IgD-negative memory B cell (primary cell): Measurements from ENCODE around the gene TOR1A. TPM values are rescaled to one million over a fixed set of nuclear protein-coding genes. Genes with fewer than 3 reads are reported as not detected.

ENCODE experiments used
- H3K27ac Mint-ChIP-seq, 3 donors: one replicate each; pipeline ENCODE4 v1.8.0; 2020 to 2022; ENCODE audit warnings: mild to moderate bottlenecking in 3 of 3, mixed read lengths in 3 of 3, moderate library complexity in 1 of 3
- H3K27me3 Mint-ChIP-seq: one replicate; pipeline ENCODE4 v1.8.0; 2021; ENCODE audit warnings: mixed read lengths
- H3K36me3 Mint-ChIP-seq: one replicate; pipeline ENCODE4 v1.8.0; 2020; ENCODE audit warnings: mild to moderate bottlenecking, mixed read lengths
- H3K4me1 Mint-ChIP-seq, 3 donors: one replicate each; pipeline ENCODE4 v1.8.0; 2020 to 2022; ENCODE audit warnings: mixed read lengths in 3 of 3, mild to moderate bottlenecking in 1 of 3
- H3K4me3 Mint-ChIP-seq, 4 donors: one replicate each; pipeline ENCODE4 v1.8.0; 2020 to 2022; ENCODE audit warnings: mild to moderate bottlenecking in 4 of 4, mixed read lengths in 4 of 4, moderate library complexity in 3 of 4
- H3K9me3 Mint-ChIP-seq, 3 donors: one replicate each; pipeline ENCODE4 v1.8.0; 2020 to 2021; ENCODE audit warnings: mixed read lengths in 3 of 3, mild to moderate bottlenecking in 1 of 3
- polyA plus RNA-seq: library from polyadenylated mRNA; unstranded; fragments of 300-500 nt; fragmentation: Illumina TruSeq; gene quantifications from one replicate; pipeline ENCODE4 v1.2.3, GENCODE V29; 2021

TOR1A gene
- polyA plus RNA-seq, 1 donor from 2014 or later, result 56.8 TPM

DNA sequence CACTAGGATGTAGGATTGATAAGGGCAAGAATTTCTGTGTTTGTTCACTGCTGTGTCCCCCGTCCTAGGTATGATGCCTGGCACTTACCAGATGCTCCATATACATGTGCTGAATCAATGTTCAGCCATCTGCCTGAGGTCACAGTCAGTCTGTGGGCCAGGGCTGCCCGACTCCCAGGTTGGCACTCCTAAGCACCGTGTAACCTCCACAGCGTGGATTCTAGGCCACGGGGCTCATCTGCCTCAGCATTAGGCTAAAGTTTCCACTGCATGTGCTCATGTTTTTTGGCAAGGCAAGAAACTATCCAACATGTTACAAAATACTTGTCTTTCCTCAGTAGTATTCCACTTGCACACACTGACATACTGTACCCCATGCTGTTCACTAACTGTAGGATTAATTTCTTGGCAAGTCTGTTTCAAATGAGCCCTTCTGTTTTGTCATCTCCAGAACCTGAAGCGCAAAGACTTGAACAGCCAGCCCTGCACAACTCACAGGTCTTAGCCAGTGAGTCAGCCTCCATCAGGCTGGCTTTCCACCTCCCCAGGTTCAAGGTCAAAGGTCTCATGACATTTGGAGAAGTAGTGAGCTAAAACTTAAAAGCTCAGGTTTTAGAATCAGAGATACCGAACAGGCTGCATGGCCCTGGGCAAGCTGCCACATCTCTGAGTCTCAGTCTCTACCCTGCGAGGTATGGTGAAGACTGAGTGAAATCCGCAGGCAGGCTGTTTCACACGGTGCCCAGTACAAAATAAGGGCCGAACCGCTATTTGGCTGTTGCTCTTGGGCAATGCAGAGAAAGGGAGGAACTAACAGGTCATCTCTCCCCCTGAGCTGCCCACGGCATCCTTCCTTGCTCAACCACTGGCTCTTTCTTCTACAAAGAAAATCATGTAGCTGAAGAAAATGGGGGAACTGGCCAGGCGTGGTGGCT lies 7.2 kb downstream of the TOR1A start:
- Mint-ChIP-seq H3K27ac (no peak overlapping the region), H3K36me3 (peaks cover 2% of the 10 kb centered on the region), H3K4me3 (peak overlapping the region in 1 of 4 donors; percentile 70)

DNA sequence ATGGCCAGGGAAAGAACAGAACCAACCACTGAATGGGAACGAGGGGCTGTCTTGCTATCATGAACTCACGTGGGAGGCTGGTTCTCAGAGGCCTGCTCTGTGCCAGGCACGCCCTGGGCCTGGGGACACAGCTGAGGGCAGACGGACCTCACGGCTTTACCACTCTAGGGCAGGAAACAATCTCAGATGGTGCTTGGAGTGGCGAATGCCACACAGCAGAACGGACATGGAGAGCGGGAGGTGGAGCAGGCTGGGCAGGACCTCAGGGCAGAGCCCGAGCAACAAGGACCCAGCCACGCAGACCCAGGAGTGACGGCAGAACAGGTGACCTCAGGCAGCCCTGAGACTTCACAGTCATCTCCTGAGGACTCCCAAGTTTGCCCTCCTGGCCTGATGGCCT lies 8.7 kb downstream of the TOR1A start:
- no peaks in the 10 kb centered on the region for H3K27me3 Mint-ChIP-seq
- H3K36me3 Mint-ChIP-seq, result peaks cover 2% of the 10 kb centered on the region
- H3K4me1 Mint-ChIP-seq, result peaks cover 7 to 9% (median 8%) of the 10 kb centered on the region in 3 donors
- no peak overlapping the region for H3K27ac Mint-ChIP-seq
- H3K4me3 Mint-ChIP-seq, result no peak overlapping the region
- H3K9me3 Mint-ChIP-seq, result no peaks in the 10 kb centered on the region

More for the DNA sequence above, 7.2 kb downstream of the TOR1A start:
- H3K9me3 Mint-ChIP-seq, result no peaks in the 10 kb centered on the region
- H3K4me1 Mint-ChIP-seq, result peaks cover 4 to 6% (median 5%) of the 10 kb centered on the region in 3 donors
- no peaks in the 10 kb centered on the region for H3K27me3 Mint-ChIP-seq

DNA sequence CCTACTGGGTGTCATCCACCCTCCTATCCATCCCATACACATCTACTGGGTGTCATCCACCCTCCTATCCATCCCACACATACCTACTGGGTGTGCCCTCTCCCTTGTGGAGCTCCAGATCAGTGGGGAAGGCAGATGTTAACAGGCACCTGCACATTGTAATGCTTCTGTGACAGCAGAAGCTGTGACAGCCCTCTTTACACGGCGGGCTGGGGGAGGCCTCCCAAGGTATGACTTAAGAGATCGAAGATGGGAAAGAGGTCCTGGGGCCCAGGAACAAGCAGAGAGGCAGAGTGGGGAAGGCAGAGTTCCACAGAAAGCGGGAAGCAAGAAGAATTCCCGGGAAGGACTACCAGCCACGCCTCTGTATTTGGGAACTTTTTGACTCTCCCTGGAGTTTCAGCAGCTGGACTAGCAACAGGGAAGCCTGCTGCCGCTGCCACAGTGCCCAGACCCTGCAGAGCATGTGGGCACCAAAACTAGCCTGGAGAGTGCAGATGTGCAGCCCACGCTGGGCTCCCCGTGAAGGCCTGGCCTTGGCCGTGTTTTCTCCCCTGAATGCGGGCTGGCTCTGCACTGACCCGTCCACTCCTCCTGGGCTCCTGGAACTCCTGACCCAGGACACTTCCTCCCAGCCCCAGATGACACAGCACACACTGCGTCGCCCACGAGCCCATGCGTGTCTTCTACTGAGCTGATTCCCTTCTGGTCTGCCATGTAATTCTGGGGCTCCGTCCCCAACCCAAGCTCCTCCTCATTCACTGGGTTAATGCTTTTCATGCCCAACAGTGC lies 9.3 kb downstream of the TOR1A start:
- H3K27ac Mint-ChIP-seq, result peak overlapping the region in 1 of 3 donors; percentile 87
- no peaks in the 10 kb centered on the region for H3K27me3 Mint-ChIP-seq
- peaks cover 7 to 9% (median 9%) of the 10 kb centered on the region in 3 donors for H3K4me1 Mint-ChIP-seq
- H3K36me3 Mint-ChIP-seq, result peaks cover 2% of the 10 kb centered on the region
- H3K9me3 Mint-ChIP-seq, result no peaks in the 10 kb centered on the region
- H3K4me3 Mint-ChIP-seq, result no peak overlapping the region

DNA sequence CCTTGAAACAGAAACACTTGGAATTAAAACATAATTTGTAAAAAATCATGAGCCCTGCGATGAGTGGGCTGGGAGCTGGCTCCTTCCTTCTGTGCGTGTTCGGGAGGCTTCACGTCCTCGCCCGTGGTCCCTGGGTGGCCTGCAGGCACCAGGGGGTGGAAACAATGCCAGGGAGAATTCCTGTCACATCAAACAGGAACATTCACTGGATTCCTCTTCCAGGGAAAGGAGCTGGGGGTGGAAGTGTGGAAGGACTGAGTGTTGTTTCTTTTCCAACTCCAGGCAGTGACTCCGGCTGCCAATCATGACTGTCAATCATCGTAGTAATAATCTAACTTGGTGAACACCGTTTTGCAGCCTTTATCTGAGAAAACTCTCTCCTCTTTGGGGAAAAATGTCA lies 10.3 kb downstream of the TOR1A start:
- no peaks in the 10 kb centered on the region for H3K9me3 Mint-ChIP-seq
- no peak overlapping the region for H3K27ac Mint-ChIP-seq
- H3K4me1 Mint-ChIP-seq, result peaks cover 9 to 10% (median 9%) of the 10 kb centered on the region in 3 donors
- H3K36me3 Mint-ChIP-seq, result peaks cover 2% of the 10 kb centered on the region
- H3K27me3 Mint-ChIP-seq, result no peaks in the 10 kb centered on the region
- no peak overlapping the region for H3K4me3 Mint-ChIP-seq

DNA sequence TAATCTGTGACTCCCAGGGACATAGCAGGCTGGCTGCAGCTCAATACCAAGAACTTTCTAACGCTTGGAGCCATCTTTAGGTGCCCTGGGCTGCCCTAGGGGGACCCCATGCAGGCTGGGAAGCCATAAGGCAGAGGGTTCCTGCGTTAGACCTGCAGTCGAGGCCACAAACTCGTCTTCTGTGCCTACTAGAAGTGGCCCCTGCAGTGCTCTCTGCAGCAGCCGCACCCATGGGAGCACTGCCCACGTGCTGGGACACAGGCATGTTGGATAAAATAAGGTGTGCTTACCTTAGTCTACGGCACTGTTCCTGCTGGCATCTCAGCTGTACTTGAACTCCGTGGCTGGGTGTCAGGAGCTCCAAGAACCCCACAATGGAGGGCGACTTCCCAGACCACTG lies 11.6 kb downstream of the TOR1A start:
- peak overlapping the region in 1 of 4 donors; percentile 47 for H3K4me3 Mint-ChIP-seq
- peaks cover 9 to 10% (median 9%) of the 10 kb centered on the region in 3 donors for H3K4me1 Mint-ChIP-seq
- no peaks in the 10 kb centered on the region for H3K27me3 Mint-ChIP-seq
- H3K27ac Mint-ChIP-seq, result no peak overlapping the region
- no peaks in the 10 kb centered on the region for H3K9me3 Mint-ChIP-seq
- no peaks in the 10 kb centered on the region for H3K36me3 Mint-ChIP-seq

DNA sequence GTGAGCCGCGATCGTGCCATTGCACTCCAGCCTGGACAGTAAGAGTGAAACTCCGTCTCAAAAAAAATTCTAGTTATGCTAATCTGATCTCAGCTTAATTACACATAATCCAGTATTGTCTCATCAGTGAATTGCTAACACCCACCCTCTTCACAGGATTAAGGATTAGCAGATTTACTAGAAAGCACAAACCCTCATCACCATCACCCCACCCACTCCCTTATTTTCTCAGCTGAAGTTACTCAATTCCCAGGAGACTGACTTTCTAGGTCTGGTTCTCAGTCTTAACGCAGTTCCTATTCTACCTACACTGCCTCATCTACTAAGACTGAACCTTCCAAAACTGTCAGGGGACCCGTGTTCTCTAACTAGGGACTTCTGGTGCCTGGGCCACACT lies 12.0 kb downstream of the TOR1A start:
- Mint-ChIP-seq H3K27me3 (no peaks in the 10 kb centered on the region), H3K4me1 (peaks cover 9 to 12% (median 9%) of the 10 kb centered on the region in 3 donors), H3K36me3 (no peaks in the 10 kb centered on the region), H3K4me3 (peak overlapping the region in 1 of 4 donors; percentile 51), H3K9me3 (no peaks in the 10 kb centered on the region), H3K27ac (peak overlapping the region in 2 of 3 donors; percentile 33 to 61)

DNA sequence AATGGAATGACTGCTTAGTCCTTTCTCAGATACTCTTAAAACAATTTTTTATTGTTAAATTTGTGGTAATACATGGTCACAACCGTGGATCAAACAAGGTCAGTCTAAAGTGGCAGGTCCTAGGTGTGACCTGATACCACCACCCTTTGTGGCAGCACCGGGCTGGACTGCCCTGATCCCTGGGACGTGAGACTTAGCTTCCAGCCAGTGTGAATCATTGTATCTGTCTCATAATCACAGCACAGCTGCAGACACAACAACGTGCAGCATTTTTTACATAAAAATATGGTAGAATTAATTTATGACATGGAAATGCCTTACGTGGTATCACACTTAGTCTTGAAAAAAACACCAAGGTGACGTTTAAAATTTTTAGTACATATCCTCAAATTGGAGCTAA lies 13.1 kb downstream of the TOR1A start:
- H3K36me3 Mint-ChIP-seq, result no peaks in the 10 kb centered on the region
- H3K4me1 Mint-ChIP-seq, result peaks cover 10 to 21% (median 12%) of the 10 kb centered on the region in 3 donors
- H3K4me3 Mint-ChIP-seq, result peak overlapping the region in 1 of 4 donors; percentile 72
- H3K9me3 Mint-ChIP-seq, result no peaks in the 10 kb centered on the region
- peak overlapping the region in 1 of 3 donors; percentile 47 for H3K27ac Mint-ChIP-seq
- H3K27me3 Mint-ChIP-seq, result no peaks in the 10 kb centered on the region

DNA sequence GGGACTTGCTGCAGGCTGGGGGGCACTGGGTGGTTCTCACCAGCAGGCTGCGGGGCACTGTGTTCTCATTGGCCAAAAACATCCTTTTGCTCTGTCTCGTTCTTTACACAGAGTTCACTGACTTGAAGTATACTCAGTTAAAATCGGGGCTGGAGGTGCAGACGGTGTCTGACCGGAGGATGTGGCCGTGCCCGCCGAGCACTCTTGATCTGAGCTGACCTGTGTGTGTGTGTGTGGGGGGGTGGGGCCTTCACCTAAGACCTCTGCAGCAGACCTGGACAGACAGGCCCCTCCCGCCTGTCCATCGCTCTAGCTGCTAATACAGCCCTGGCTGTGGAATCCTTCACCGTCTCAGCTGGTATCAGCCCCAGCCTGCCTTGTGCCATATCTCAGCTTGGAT lies 13.8 kb downstream of the TOR1A start:
- peak overlapping the region in 1 of 4 donors; percentile 72 for H3K4me3 Mint-ChIP-seq
- peak overlapping the region in 1 of 3 donors; percentile 47 for H3K27ac Mint-ChIP-seq
- H3K27me3 Mint-ChIP-seq, result no peaks in the 10 kb centered on the region

DNA sequence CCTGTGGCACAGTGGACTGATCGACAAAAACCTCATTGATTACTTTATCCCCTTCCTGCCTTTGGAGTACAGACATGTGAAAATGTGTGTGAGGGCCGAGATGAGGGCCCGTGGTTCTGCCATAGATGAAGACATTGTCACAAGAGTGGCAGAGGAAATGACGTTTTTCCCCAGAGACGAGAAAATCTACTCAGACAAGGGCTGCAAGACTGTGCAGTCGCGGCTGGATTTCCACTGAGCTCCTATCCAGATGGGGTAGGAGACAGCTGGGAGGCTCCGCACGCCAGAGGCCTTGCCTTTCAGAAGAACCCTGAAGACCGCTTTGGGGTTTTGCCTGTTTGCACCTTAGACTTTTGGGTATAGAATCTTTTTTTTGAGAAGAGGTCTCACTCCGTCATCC lies 14.6 kb downstream of the TOR1A start:
- no peaks in the 10 kb centered on the region for H3K36me3 Mint-ChIP-seq
- peaks cover 12 to 23% (median 13%) of the 10 kb centered on the region in 3 donors for H3K4me1 Mint-ChIP-seq
- peak overlapping the region in 2 of 4 donors; percentile 2 to 60 for H3K4me3 Mint-ChIP-seq
- no peaks in the 10 kb centered on the region for H3K9me3 Mint-ChIP-seq
- no peaks in the 10 kb centered on the region for H3K27me3 Mint-ChIP-seq
- no peak overlapping the region for H3K27ac Mint-ChIP-seq

More for the DNA sequence above, 13.8 kb downstream of the TOR1A start:
- Mint-ChIP-seq H3K9me3 (no peaks in the 10 kb centered on the region), H3K36me3 (no peaks in the 10 kb centered on the region), H3K4me1 (peaks cover 12 to 23% (median 13%) of the 10 kb centered on the region in 3 donors)

DNA sequence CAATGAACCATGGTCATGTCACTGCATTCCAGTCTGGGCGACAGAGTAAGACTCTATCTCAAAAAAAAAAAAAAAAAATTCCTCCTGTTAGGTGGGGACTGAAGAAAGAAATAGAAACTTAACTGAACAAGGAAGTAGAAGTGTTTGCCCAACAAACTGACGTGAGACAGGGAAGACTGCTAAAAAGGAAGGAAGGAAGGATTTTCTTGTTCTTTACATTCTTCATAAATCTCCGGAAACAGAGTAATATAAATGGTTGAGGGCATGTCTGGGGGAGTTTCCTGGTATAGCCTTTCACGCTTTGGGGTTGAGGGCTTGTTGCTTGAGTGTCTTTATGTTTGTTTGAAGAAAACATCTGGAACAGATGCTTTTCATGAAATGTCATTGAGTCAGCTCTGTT lies 17.9 kb downstream of the TOR1A start:
- peaks cover 9 to 25% (median 17%) of the 10 kb centered on the region in 3 donors for H3K4me1 Mint-ChIP-seq
- no peaks in the 10 kb centered on the region for H3K9me3 Mint-ChIP-seq
- peak overlapping the region; percentile 23 to 67 (median 59) for H3K27ac Mint-ChIP-seq
- no peaks in the 10 kb centered on the region for H3K27me3 Mint-ChIP-seq
- H3K36me3 Mint-ChIP-seq, result no peaks in the 10 kb centered on the region
- H3K4me3 Mint-ChIP-seq, result peak overlapping the region in 2 of 4 donors; percentile 61 to 79

DNA sequence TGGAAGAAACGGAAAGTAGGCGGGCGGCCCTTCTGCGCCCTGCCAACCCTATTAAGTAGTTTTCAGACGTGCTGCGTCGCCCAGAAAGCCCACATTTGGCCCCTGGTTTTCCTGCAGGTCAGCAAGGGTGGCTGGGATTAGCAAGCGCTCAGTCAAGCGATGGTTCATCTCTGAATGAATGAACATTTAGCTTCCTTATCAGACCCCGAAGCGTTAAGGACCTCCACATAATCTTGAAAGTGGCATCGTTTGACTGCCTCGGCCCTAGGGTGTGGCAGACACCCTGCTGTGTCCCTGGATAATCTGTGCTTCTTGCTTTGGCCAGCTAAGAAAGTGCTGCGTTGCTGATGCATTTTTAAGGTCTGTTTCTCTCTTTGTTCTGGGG lies 20.3 kb downstream of the TOR1A start:
- H3K27ac Mint-ChIP-seq, result peak overlapping the region; percentile 35 to 89 (median 46)
- H3K36me3 Mint-ChIP-seq, result no peaks in the 10 kb centered on the region

DNA sequence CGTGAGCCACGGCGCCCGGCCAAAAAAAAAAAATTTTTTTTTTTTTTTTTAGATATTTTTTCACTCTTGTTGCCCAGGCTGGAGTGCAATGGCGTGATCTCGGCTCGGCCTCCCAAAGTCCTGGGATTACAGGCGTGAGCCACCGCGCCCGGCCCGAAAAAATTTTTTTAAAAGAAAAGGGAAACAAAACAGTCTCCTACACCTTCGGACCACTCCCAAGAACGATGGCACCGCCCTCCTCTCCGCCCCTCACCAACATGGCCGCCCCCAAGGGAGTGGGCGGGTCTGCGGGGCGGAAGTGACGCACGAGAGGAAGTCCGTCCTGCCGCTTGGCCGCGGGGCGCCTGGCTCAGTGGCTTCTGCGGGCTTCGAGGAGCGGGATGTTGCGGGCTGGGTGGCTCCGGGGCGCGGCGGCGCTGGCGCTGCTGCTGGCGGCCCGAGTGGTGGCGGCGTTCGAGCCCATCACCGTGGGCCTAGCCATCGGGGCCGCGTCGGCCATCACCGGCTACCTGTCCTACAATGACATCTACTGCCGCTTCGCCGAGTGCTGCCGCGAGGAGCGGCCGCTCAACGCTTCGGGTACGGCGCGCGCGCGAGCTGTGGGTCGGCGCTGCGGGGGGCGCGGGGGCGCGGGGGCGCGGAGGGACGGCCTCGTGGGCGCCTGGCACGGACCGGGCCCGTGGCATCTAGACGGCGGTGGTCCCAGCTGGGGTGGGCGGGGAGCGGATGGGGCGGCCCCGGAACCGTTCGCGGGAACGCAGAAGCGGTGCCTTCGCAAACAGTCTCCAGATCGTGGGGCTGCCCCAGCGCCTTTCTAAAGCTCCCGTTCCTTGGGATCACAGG lies 20.9 kb downstream of the TOR1A start, which contains the start of gene TOR1B:
TOR1B (plus strand) TSS at position 352 of the 843 bp plus-strand sequence; CDS start at position 381, 29 bp downstream.
- Mint-ChIP-seq H3K4me3 (peak within 1 kb of the TSS; percentile 90 to 98 (median 94)), H3K4me1 (peaks cover 9 to 19% (median 13%) of the 10 kb centered on the region in 3 donors), H3K36me3 (no peaks in the 10 kb centered on the region)

More for the DNA sequence above, 20.3 kb downstream of the TOR1A start:
- peaks cover 9 to 19% (median 13%) of the 10 kb centered on the region in 3 donors for H3K4me1 Mint-ChIP-seq
- peak overlapping the region; percentile 90 to 98 (median 94) for H3K4me3 Mint-ChIP-seq
- no peaks in the 10 kb centered on the region for H3K27me3 Mint-ChIP-seq
- H3K9me3 Mint-ChIP-seq, result no peaks in the 10 kb centered on the region

DNA sequence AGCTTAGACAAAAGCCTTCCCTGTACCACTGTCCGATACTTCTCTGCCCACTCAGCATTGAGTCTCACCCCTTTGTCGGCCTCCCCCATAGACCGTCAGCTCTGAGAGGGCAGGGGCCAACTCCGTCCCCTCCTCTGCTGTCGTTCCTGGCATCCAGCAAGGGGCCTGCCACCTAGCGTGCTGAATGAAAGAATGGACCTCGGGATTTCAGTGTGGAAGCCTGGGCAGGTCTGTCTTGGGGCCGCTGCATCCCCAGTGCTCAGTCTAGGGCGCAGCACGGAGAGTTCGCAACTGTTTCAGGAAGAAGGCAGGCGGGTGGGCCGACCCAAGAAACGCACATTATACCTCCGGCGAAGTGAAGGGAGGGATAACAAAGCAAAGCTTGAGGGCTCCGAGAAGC lies 22.4 kb downstream of the TOR1A start:
- Mint-ChIP-seq H3K4me3 (peak overlapping the region; percentile 60 to 88 (median 76)), H3K9me3 (no peaks in the 10 kb centered on the region), H3K27me3 (no peaks in the 10 kb centered on the region), H3K4me1 (peaks cover 9 to 15% (median 13%) of the 10 kb centered on the region in 3 donors), H3K36me3 (no peaks in the 10 kb centered on the region), H3K27ac (peak overlapping the region in 2 of 3 donors; percentile 58 to 89)

More for the DNA sequence above, 20.9 kb downstream of the TOR1A start, which contains the start of gene TOR1B:
- Mint-ChIP-seq H3K9me3 (no peaks in the 10 kb centered on the region), H3K27ac (peak within 1 kb of the TSS; percentile 89 to 96 (median 91)), H3K27me3 (no peaks in the 10 kb centered on the region)

DNA sequence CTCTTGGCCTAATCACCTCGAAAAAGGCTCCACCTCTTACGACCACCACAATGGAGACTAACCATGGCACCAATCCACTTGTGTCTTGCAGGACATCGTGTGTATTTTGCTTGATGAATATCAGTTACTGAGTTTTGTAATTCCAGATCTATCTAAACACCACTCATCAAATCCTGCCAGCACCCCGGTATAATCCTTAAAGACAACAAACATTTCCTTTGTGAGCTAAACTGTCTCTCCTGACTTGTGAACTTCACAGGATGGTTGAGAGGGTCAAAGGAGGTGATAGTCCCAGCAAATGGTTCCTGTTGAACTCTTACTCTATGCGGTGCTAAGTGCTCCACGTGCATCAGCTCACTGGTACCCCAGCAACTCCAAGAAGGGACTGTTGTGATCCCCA lies 25.0 kb downstream of the TOR1A start:
- Mint-ChIP-seq H3K27me3 (peaks cover 3% of the 10 kb centered on the region), H3K9me3 (no peaks in the 10 kb centered on the region), H3K36me3 (no peaks in the 10 kb centered on the region), H3K27ac (no peak overlapping the region), H3K4me1 (peaks cover 2 to 3% (median 3%) of the 10 kb centered on the region in 3 donors), H3K4me3 (no peak overlapping the region)
